ENCODE results near the gene ERFL.
A peak's percentile ranks its signal among the peaks of the same experiment; 100 is the strongest.

Gene ERFL

DNA sequence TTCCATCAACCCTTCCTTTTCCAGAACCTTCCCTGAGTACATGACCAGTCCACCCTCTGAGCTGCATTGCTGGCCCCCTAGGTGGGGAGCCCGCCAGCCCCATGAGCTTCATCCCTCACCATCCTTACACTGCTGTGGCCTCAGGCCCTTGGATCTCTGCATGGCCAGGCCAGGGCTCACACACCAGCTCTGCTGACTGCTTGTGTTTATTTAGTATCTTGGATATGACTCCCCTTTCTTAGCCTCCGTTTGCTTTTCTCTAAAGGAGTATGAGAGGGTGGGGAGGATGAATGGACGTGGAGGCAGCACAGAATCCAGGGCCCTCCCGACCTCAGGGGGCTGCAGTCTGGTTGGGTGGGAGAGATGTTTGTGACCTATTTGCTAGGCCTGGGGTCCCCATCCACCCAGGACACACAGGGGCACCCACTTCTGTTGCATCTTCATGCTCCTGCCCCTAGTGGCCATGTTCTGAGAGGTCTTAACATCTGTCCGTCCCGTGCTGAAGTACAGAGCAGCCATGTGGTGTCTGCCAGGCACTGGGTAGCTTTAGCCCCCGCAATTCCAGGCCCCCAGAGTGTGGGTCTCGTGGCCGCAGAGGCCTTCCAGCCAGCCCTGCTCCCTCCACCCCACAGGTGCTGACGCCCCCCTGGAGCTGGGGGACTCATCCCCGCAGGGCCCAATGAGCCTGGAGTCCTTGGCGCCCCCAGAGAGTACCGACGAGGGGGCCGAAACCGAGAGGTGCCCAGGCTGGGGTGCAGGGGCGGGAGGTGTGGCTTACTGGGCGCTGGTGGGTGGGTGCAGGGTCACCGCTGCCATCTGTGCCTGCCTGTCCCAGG, 32.3 kb downstream of the ERFL start:
- Histone ChIP-seq H4K20me1 (ENCODE audit: insufficient read depth, low read length) (no peaks in the 10 kb centered on the region; the same call in 1 of the 2 replicates), H3K27me3 (ENCODE audit: low read depth, low read length) (no peaks in the 10 kb centered on the region), H3K9me3 (ENCODE audit: insufficient read depth, low read length) (no peaks in the 10 kb centered on the region), H3K9ac (ENCODE audit: low read length) (no peak overlapping the region), H3K79me2 (ENCODE audit: low read length) (no peaks in the 10 kb centered on the region), H3K36me3 (replicated peaks; ENCODE audit: low read depth, low read length) (peaks cover 29% of the 10 kb centered on the region), H2AFZ (ENCODE audit: low read depth, low read length) (no peak overlapping the region), H3K27ac (ENCODE audit: low read length) (no peak overlapping the region), H3K4me1 (ENCODE audit: low read length) (peaks cover 25% of the 10 kb centered on the region), H3K4me3 (ENCODE audit: low read length) (no peak overlapping the region), H3K4me2 (ENCODE audit: low read length) (peak overlapping the region; percentile 29)
- TF ChIP-seq EZH2phosphoT487 (IDR thresholded peaks at IDR 0.05; ENCODE audit: low read depth), result no peak
- TF ChIP-seq, protein P1, sequence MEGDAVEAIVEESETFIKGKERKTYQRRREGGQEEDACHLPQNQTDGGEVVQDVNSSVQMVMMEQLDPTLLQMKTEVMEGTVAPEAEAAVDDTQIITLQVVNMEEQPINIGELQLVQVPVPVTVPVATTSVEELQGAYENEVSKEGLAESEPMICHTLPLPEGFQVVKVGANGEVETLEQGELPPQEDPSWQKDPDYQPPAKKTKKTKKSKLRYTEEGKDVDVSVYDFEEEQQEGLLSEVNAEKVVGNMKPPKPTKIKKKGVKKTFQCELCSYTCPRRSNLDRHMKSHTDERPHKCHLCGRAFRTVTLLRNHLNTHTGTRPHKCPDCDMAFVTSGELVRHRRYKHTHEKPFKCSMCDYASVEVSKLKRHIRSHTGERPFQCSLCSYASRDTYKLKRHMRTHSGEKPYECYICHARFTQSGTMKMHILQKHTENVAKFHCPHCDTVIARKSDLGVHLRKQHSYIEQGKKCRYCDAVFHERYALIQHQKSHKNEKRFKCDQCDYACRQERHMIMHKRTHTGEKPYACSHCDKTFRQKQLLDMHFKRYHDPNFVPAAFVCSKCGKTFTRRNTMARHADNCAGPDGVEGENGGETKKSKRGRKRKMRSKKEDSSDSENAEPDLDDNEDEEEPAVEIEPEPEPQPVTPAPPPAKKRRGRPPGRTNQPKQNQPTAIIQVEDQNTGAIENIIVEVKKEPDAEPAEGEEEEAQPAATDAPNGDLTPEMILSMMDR (IDR thresholded peaks at IDR 0.05; ENCODE audit: low read depth, low read length), result peak; percentile 46

DNA sequence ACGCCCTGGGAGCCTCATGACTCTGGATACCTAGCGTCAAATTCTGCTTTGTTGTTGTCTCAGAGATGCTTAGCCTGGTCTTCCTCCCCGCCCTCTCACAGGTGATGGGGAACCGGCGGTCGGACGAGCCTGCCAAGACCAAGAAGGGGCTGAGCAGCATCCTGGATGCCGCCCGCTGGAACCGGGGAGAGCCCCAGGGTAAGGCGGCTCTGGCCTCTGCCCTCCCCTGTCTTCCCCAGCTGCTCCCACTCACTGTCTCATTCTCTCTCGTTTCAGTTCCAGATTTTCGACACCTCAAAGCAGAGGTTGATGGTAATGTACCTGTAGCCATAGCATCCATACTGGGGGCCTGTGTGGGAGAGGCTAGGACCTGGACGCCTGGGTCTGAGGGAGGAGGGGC, 33.9 kb downstream of the ERFL start:
- peaks cover 29% of the 10 kb centered on the region for H3K36me3 ChIP-seq (replicated peaks; ENCODE audit: low read depth, low read length)
- no peaks in the 10 kb centered on the region for H3K79me2 ChIP-seq (ENCODE audit: low read length)
- H3K27ac ChIP-seq (ENCODE audit: low read length), result peak overlapping the region; percentile 53
- TF ChIP-seq EZH2phosphoT487 (IDR thresholded peaks at IDR 0.05; ENCODE audit: low read depth), result no peak
- TF ChIP-seq, protein P1 (IDR thresholded peaks at IDR 0.05; ENCODE audit: low read depth, low read length), result no peak
- peaks cover 6% of the 10 kb centered on the region for H4K20me1 ChIP-seq (ENCODE audit: insufficient read depth, low read length)
- no peaks in the 10 kb centered on the region for H3K9me3 ChIP-seq (ENCODE audit: insufficient read depth, low read length)
- no peak overlapping the region for H3K9ac ChIP-seq (ENCODE audit: low read length)
- peak overlapping the region; percentile 51 for H3K4me2 ChIP-seq (ENCODE audit: low read length)
- H2AFZ ChIP-seq (ENCODE audit: low read depth, low read length), result no peak overlapping the region
- H3K4me1 ChIP-seq (ENCODE audit: low read length), result peaks cover 25% of the 10 kb centered on the region
- H3K4me3 ChIP-seq (ENCODE audit: low read length), result no peak overlapping the region
- no peaks in the 10 kb centered on the region for H3K27me3 ChIP-seq (ENCODE audit: low read depth, low read length)

DNA sequence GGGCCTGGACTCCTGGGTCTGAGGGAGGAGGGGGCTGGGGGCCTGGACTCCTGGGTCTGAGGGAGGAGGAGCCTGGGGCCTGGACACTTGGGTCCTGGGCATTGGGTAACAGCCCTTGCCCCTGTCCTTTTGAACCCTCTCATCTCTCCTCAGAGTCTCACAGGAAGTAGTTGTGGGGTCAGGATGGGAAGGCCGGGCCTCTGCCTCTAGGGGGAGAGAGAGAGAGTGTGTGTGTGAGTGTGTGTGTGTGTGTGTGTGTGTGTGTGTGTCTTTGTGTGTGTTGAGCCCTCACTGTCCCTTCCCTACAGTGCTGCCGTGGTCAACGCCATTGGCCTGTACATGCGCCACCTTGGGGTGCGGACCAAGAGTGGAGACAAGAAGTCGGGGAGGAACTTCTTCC, 34.4 kb downstream of the ERFL start:
- peaks cover 6% of the 10 kb centered on the region for H4K20me1 ChIP-seq (ENCODE audit: insufficient read depth, low read length)
- H3K27me3 ChIP-seq (ENCODE audit: low read depth, low read length), result no peaks in the 10 kb centered on the region
- TF ChIP-seq EZH2phosphoT487 (IDR thresholded peaks at IDR 0.05; ENCODE audit: low read depth), result no peak
- TF ChIP-seq, protein P1 (IDR thresholded peaks at IDR 0.05; ENCODE audit: low read depth, low read length), result no peak; the same call in 1 of the 2 replicates
- H3K4me2 ChIP-seq (ENCODE audit: low read length), result peak overlapping the region; percentile 51
- no peaks in the 10 kb centered on the region for H3K9me3 ChIP-seq (ENCODE audit: insufficient read depth, low read length)
- peak overlapping the region; percentile 53 for H3K27ac ChIP-seq (ENCODE audit: low read length)
- H3K9ac ChIP-seq (ENCODE audit: low read length), result no peak overlapping the region
- H3K36me3 ChIP-seq (replicated peaks; ENCODE audit: low read depth, low read length), result peaks cover 33% of the 10 kb centered on the region
- H3K4me3 ChIP-seq (ENCODE audit: low read length), result no peak overlapping the region
- no peak overlapping the region for H2AFZ ChIP-seq (ENCODE audit: low read depth, low read length)
- H3K79me2 ChIP-seq (ENCODE audit: low read length), result no peaks in the 10 kb centered on the region
- H3K4me1 ChIP-seq (ENCODE audit: low read length), result peaks cover 25% of the 10 kb centered on the region

DNA sequence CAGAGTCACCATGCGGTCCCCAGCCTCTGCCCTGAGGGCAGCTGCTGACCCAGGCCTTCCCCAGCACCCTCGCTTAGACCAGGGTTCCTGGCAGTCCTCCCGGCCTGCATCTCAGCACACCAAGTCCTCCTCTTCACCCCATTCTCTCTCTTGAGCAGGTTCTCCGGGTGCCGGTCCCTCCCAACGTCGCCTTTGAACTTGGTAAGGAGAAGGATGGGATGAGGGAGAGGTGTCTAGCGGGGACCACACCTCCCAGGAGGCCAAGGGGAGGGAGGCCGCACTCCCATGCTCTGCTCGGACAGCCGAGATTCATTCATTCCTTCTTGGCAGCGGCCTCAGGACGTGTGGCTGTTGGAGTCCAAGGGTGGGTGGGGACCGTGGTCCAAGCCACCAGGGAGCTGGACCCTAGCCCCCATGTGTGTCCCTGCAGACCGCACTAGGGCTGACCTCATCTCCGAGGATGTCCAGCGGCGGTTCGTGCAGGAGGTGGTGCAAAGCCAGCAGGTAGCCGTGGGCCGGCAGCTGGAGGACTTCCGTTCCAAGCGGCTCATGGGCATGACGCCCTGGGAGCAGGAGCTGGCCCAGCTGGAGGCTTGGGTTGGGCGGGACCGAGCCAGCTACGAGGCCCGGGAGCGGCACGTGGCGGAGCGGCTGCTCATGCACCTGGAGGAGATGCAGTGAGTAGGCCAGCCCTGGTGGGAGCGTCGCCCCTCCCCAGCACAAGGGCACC, 35.9 kb downstream of the ERFL start:
- Histone ChIP-seq H3K4me2 (ENCODE audit: low read length) (no peak overlapping the region), H3K4me3 (ENCODE audit: low read length) (no peak overlapping the region), H2AFZ (ENCODE audit: low read depth, low read length) (no peak overlapping the region), H4K20me1 (ENCODE audit: insufficient read depth, low read length) (peaks cover 11% of the 10 kb centered on the region), H3K36me3 (replicated peaks; ENCODE audit: low read depth, low read length) (peaks cover 22% of the 10 kb centered on the region), H3K27ac (ENCODE audit: low read length) (no peak overlapping the region), H3K27me3 (ENCODE audit: low read depth, low read length) (no peaks in the 10 kb centered on the region), H3K4me1 (ENCODE audit: low read length) (peaks cover 30% of the 10 kb centered on the region), H3K9me3 (ENCODE audit: insufficient read depth, low read length) (no peaks in the 10 kb centered on the region), H3K79me2 (ENCODE audit: low read length) (no peaks in the 10 kb centered on the region), H3K9ac (ENCODE audit: low read length) (no peak overlapping the region)
- TF ChIP-seq EZH2phosphoT487 (IDR thresholded peaks at IDR 0.05; ENCODE audit: low read depth), result no peak
- TF ChIP-seq, protein P1 (IDR thresholded peaks at IDR 0.05; ENCODE audit: low read depth, low read length), result no peak

Data from OCI-LY3 (cell line).